Measurements from ENCODE around the gene COL16A1. TPM values are rescaled to one million over a fixed set of nuclear protein-coding genes. Genes with fewer than 3 reads are reported as not detected.

COL16A1 gene
- total RNA-seq, 1 donor from 2014 or later: 11.8 TPM

GRCh38 chr1:31749785-31750735 lies 46.2 kb upstream of the COL16A1 start:
- Histone ChIP-seq H3K4me3 (no peak overlapping the region), H3K36me3 (no peaks in the 10 kb centered on the region), H3K9me3 (no peaks in the 10 kb centered on the region), H3K4me1 (no peaks in the 10 kb centered on the region), H3K27ac (no peak overlapping the region), H3K27me3 (ENCODE audit: low read depth) (peaks cover 4% of the 10 kb centered on the region)
- TF ChIP-seq CTCF (IDR thresholded peaks at IDR 0.05): no peak
- no peak for DNase-seq
- intact Hi-C loops (cut with DNase I): no loop called here
- ATAC-seq: no peak

- Histone ChIP-seq H3K4me3 (no peak overlapping the region), H3K4me1 (no peaks in the 10 kb centered on the region), H3K27ac (no peak overlapping the region), H3K9me3 (no peaks in the 10 kb centered on the region), H3K27me3 (ENCODE audit: low read depth) (peaks cover 4% of the 10 kb centered on the region), H3K36me3 (no peaks in the 10 kb centered on the region)
- DNase-seq (no peak), ATAC-seq (no peak)
- intact Hi-C loops (cut with DNase I): no loop called here
- TF ChIP-seq CTCF (IDR thresholded peaks at IDR 0.05): no peak
Measured at GRCh38 chr1:31748365-31748764, 44.5 kb upstream of the COL16A1 start.

- intact Hi-C loops (cut with DNase I): no loop called here
Measured at GRCh38 chr1:31747304-31747703, 43.5 kb upstream of the COL16A1 start.

GRCh38 chr1:31746687-31747086 lies 42.9 kb upstream of the COL16A1 start:
- H3K27me3 ChIP-seq (ENCODE audit: low read depth): peaks cover 4% of the 10 kb centered on the region
- intact Hi-C loops (cut with DNase I): no loop called here
- H3K27ac ChIP-seq: no peak overlapping the region
- H3K4me3 ChIP-seq: no peak overlapping the region
- no peaks in the 10 kb centered on the region for H3K36me3 ChIP-seq
- no peaks in the 10 kb centered on the region for H3K9me3 ChIP-seq
- no peak for TF ChIP-seq CTCF (IDR thresholded peaks at IDR 0.05)
- ATAC-seq (no peak), DNase-seq (no peak)
- H3K4me1 ChIP-seq: no peaks in the 10 kb centered on the region

More at GRCh38 chr1:31747304-31747703, 43.5 kb upstream of the COL16A1 start:
- no peaks in the 10 kb centered on the region for H3K9me3 ChIP-seq
- H3K27ac ChIP-seq: no peak overlapping the region
- DNase-seq (no peak), ATAC-seq (no peak)
- no peaks in the 10 kb centered on the region for H3K4me1 ChIP-seq
- H3K27me3 ChIP-seq (ENCODE audit: low read depth): peaks cover 4% of the 10 kb centered on the region
- TF ChIP-seq CTCF (IDR thresholded peaks at IDR 0.05): no peak
- H3K36me3 ChIP-seq: no peaks in the 10 kb centered on the region
- H3K4me3 ChIP-seq: no peak overlapping the region

GRCh38 chr1:31745946-31746670 lies 42.3 kb upstream of the COL16A1 start:
- intact Hi-C loops (cut with DNase I): no loop called here
- DNase-seq: no peak

More at GRCh38 chr1:31745946-31746670, 42.3 kb upstream of the COL16A1 start:
- H3K36me3 ChIP-seq: no peaks in the 10 kb centered on the region
- peaks cover 4% of the 10 kb centered on the region for H3K27me3 ChIP-seq (ENCODE audit: low read depth)
- H3K9me3 ChIP-seq: no peaks in the 10 kb centered on the region
- H3K4me1 ChIP-seq: no peaks in the 10 kb centered on the region
- H3K27ac ChIP-seq: no peak overlapping the region
- no peak for ATAC-seq
- no peak overlapping the region for H3K4me3 ChIP-seq
- no peak for TF ChIP-seq CTCF (IDR thresholded peaks at IDR 0.05)
